GM12801 (cell line): ENCODE data around the gene NDRG2.

Source experiments
- TF ChIP-seq, protein P1 (sequence below): IDR thresholded peaks from one replicate; pipeline ENCODE4 v1.5.1; 2011; ENCODE audit warnings: control low read depth; ENCODE audit not compliant: insufficient read length; ENCODE audit errors: extremely low read depth

NDRG2 gene

DNA sequence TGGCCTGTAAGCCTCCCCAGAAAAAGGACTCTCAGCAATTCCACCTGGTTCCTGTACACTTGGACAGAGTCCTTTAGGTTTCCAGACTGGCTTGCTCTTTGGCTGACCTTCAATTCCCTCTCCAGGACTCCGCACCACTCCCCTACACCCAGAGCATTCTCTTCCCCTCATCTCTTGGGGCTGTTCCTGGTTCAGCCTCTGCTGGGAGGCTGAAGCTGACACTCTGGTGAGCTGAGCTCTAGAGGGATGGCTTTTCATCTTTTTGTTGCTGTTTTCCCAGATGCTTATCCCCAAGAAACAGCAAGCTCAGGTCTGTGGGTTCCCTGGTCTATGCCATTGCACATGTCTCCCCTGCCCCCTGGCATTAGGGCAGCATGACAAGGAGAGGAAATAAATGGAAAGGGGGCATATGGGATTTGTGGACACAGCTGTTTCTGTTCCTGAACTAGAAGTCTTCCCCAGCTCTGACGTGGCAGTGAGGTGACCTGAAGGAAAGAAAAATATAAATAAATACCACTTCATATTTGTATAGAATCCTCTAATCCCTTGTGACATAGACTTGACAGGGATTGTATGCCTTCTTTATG, 18.6 kb upstream of the NDRG2 start:
- TF ChIP-seq, protein P1, sequence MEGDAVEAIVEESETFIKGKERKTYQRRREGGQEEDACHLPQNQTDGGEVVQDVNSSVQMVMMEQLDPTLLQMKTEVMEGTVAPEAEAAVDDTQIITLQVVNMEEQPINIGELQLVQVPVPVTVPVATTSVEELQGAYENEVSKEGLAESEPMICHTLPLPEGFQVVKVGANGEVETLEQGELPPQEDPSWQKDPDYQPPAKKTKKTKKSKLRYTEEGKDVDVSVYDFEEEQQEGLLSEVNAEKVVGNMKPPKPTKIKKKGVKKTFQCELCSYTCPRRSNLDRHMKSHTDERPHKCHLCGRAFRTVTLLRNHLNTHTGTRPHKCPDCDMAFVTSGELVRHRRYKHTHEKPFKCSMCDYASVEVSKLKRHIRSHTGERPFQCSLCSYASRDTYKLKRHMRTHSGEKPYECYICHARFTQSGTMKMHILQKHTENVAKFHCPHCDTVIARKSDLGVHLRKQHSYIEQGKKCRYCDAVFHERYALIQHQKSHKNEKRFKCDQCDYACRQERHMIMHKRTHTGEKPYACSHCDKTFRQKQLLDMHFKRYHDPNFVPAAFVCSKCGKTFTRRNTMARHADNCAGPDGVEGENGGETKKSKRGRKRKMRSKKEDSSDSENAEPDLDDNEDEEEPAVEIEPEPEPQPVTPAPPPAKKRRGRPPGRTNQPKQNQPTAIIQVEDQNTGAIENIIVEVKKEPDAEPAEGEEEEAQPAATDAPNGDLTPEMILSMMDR = no peak

DNA sequence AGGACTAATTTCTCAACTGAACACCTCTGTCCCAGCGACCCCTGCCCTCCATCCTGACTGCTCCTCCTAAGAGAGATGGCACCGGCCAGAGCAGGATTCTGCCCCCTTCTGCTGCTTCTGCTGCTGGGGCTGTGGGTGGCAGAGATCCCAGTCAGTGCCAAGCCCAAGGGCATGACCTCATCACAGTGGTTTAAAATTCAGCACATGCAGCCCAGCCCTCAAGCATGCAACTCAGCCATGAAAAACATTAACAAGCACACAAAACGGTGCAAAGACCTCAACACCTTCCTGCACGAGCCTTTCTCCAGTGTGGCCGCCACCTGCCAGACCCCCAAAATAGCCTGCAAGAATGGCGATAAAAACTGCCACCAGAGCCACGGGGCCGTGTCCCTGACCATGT, 18.1 kb upstream of the NDRG2 start:
- TF ChIP-seq, protein P1 = no peak

DNA sequence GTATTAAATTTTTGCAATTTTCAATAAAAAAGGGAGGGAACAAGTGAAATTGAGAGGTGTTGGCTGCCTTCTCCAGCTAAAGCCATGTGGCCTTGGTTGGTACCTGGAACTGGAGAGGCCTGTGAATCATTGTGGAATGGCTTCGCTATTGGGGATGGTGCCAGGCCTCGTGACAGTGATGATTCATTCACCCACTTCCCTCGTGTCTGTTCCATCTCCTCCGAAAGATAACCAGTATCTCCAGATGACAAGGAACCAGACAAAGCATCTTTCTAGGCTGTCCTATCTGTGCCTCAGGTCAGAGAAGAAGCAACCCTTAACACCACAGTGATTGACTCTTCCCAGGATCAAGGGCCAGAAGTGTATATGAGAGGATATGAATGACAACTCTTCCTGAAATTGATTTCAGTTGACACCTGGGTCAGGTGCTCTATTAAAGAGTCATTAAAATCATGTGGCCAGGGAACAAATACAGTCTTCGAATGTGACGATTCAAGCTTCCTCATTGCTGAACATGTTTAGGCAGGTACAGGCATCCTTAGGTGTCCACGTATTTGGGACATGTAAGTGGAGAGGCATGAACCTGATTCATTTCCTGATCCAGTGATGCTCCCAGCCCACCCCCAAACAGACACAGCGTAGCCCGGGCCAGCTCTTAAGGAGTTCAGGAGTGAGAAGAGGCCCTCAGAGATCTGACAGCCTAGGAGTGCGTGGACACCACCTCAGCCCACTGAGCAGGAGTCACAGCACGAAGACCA, 17.0 kb upstream of the NDRG2 start, which contains the start of gene RNASE7:
Gene RNASE7, plus strand, starts transcription at position 687 of the 758 bp plus-strand sequence. CDS start 631 bp downstream, outside the sequence.
- TF ChIP-seq, protein P1 = no peak

DNA sequence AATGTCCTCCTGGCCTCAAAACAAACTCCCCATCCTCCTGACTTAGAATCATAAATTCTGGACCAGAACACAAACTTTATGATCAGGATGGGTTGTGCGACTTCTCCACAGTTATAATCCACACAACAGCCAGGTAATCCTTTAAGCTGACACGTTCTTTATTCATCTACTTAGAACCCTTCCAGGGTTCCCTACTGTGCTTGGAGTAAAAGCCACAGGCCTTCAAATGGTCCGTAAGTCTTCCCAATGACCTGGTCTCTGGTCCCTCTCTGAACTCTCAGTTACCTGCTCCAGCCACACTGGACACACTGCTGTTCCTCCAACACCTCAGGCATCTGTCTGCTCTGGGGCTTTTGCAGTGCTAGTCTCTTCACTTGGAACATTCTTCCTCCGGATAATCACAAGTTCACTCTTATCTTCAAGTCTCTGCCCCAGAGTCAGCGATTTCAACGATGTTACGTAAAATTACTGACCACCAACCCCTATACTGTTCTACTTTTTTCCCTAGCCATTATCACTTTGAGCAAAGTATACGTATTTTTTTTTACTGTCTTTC, 15.6 kb upstream of the NDRG2 start:
- TF ChIP-seq, protein P1 = no peak

DNA sequence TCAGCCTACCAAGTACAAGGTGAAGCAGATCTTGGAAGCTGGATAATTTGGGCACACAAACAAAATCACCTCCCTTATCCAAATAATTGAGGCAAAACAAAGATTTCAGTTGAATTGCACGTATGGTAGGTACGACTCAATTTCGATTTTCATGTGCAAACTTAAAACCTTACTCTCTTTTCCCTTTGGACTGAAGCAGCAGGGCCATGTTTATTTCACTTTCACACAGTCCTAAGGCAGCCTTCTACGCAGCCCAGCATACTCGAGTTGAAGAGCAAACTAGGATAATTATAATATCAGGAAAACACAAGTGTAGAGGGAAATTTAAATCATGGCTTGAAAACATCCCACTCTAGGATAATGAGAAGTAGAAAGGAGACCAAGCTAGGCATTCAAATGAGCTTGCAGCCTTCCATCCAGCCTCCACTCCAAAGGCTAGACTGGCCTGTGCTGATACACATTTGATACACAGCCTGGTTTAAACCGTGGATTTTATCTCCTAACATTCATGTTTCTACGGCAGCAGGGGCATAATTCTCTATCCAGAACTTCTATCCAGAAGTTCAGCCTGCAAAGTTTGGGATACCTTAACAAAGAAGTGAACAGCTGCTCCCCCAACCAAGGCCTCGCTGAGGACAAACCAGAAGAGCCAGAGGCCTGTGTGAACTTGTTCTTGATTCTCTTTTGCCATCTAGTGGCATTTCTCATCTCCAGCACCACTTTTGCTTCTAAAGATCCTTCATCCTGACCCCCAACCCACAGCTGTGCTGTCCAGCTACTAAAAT, 14.9 kb upstream of the NDRG2 start:
- TF ChIP-seq, protein P1 = no peak

DNA sequence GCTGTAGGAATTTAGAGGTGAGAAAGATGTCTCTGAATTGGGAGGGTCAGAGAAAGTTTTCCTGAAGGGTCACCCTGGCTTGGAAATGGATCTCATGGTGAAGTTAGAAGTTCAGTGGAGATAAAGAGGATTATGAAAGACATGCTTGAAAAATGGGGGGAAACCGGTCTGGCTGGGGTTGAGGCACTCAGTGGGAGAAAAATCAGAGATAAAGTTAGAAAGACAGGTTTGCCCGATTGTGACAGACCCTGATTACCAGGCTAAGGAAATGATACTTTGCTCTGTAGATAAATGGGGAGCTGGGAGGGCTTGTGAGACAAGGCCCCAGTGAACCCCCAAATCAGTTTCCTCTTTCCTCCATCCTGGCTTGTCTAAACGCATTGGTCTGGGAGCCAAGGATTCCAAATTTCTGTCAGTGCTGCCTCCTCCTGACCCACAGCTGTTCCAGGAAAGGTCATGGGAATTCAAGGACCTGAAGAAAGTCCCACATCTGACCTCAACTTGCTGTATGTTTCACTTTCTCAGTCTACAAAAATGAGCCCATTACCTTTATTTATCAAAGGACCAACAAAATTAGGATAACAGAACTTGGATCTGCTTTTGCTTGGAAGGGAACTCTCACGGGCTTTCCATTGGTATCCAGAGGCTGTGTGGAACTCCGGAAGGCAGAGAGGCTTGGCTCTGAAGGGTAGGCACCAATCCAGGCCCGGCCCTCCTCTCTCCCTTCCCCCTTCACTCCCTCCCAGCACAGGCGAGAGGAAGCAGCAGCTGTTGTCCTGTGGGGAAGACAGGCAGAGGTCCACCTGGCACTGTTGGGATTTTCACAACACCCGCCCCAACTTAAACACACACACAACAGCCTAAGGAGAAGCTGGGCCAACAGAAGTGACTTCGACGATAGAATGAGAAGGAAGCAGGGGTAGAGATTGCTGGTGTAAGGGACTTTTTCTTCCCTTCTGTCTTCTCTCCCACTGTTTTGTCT, 13.9 kb upstream of the NDRG2 start:
- TF ChIP-seq, protein P1 = no peak
